ENCODE results near the gene STAM.
"Not testable (repeated sequence)": the region's sequence is repeated elsewhere in the genome, so short reads cannot be mapped to it uniquely, and the experiment has no call there.

STAM gene

GRCh38 chr10:17643755-17644484 lies at the start of gene STAM:
Gene STAM (plus strand): TSS chr10:17644151. CDS start chr10:17644340, 189 bp downstream.
- DNase-seq = peak; percentile 88

DNA sequence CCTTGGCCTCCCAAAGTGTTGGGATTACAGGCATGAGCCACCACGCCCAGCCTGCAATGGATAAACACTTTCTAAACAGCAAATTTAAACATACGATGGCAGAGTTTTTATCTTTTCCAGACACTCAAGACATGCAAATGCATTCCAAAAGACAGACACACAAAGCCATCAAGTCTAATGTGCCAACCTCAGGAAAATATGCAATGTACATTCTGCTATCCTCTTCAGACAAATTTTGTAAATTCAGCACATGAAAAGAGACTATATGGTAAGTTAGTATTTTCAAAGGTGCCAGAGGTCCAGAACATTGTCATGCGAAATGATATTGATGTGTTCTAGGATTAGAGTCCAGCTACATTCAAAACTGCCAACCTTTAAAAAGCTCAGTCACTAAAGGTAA lies 46.6 kb upstream of the STAM start:
- no peak for DNase-seq

DNA sequence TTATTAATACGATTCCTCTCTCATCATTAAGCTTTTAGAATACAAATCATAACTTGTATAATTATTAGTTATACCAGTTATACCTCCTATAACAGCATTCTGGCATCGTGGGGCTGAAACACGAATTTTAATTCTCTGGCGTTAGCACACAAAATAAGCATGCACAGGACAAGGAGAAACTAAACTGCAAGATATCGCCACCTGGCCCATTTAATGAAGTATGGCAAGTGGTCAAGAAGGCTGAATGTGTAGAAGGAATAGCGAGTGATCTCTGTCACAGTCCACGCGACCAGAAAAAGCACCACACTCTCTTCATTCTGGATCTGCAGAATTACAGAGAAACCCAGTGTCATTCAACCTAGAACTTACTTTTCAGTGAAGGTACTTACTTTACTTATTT lies 44.9 kb upstream of the STAM start:
- no peak for DNase-seq

DNA sequence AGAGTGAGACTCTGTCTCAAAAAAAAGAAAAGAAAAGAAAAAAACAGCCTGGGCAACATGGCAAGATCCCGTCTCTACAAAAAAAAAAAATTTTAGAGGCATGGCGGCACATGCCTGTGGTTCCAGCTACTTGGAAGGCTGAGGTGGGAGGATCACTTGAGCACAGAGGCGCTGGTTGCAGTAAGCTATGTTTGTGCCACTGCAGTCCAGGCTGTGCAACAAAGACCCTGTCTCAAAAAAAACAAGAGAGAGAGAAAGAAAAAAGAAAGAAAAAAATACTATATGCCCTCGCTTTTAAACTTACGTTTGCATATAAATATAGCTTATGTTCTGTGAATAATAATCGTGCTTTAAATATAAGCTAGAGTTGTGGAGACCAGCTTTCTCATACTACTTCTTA lies 38.0 kb upstream of the STAM start:
- DNase-seq = no peak

- no peak for DNase-seq
These were observed 37.4 kb upstream of the STAM start for GRCh38 chr10:17606547-17607040.

DNA sequence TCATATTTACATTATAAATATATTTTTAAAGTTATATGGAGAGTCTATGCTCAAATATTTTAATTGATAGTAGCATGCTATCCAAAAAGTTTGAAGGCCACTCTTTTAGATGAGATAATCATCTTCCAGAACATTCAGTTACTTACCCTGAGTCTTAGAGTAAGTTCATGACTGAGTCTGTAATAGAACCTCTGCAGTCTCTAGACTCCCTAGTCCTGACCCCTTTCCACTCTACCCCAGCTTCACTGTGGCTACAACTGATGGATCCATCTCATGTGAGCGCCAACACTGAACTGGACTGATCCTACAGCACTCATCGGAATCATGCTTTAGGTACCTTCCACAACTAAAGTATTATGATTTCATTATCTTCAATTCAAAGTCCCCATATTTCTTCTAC lies 36.9 kb upstream of the STAM start:
- no peak for DNase-seq

- DNase-seq = no peak
These were observed 36.2 kb upstream of the STAM start for GRCh38 chr10:17607603-17608332.

DNA sequence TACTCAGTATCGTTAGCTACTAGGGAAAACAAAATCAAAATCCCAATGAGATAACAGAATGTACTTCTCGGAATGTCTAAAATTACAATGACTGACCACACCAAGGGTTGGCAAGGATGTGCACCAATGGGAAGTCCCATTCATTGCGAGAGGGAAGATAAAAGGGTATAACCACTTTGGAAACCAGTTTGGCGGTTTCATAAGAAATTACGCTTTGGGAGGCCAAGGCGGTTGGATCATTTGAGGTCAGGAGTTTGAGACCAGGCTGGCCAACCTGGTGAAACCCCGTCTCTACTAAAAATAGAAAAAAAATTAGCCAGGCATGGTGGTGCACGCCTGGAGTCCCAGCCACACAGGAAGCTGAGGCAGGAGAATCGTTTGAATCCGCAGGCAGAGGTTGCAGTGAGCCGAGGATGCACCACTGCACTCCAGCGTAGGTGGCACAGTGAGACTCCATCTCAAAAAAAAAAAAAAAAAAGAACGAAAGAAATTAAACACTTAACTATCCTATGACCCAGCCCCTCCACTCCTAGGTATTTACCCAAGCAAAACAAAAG lies 34.4 kb upstream of the STAM start:
- DNase-seq = no peak

DNA sequence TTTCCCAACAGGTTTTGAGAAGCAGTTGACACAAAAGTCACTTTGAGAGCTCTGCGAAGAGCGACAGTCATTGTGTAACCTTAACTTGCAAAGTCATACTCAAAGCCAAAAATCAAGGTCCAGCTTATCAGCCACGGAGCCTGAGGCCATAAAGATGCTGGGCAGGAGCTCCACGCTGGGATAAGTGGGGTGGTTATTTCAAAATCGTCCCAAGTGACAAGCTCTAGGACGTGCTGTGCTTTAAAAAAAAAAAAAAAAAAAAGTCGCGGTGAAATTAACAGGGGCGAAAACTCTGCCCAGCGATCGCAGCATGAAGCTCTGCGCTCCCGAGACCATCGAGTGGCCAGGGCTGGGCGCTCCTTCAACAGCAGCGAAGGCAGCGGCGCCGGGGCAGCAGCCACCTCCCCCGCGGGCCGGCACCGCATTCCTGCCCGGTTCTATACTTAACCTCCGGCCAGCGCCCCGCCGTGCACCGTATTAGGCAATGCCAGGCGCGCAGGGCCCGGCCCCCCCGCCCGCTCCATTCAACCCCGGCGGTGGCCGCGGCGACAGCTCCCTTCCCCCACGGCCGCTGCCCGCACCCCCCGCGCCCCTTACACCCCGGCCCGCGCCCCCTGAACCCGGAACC lies 27.4 kb upstream of the STAM start:
- peak; percentile 9 for DNase-seq

DNA sequence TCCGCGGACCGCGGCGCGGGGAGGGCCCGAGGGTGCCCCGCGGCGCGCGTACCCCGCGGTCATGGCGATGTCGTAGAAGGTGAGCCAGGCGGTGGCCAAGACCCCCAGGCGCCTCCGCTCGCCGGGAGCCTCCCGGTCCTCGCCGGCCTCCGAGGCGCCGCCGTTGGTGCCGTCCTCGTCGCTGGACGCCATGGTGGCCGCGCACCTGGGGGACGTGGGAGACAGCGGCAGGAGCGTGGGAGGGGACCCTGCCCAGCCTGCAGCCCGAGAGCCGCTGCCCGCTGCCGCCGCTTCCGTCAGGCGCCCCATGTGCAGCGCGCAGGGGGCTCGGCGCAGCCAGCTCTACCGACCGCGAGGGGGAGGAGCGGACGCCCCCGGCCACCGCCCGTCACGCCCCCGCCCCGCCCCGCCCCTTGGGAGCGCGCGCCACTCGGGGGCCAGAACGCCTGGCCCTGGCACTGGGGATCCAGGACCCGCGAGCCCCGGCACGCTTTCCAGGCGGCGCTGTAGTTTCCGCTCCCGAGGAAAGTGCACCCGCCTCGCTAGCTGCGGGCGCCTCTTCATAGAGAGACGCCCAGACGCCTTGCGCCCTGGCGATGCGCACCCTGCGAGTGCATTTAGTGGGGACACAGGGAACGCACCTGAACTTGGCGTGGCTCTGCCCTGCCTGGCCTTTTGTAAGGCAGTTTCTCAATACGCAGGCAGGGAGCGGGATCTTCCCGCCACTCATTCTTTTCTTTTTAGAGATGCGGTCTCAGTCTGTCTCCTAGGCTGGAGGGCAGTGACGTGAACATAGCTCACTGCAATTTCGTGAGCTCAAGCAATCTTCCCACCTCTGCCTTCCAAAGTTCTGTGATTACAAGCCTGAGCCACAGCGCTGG lies 26.7 kb upstream of the STAM start, which contains the start of gene HACD1:
HACD1 (minus strand) TSS at position 344 of the 881 bp plus-strand sequence; CDS start at position 309, 35 bp downstream.
- peak; percentile 14 for DNase-seq

- DNase-seq = no peak
These were observed 21.9 kb upstream of the STAM start for GRCh38 chr10:17622061-17622460.

DNA sequence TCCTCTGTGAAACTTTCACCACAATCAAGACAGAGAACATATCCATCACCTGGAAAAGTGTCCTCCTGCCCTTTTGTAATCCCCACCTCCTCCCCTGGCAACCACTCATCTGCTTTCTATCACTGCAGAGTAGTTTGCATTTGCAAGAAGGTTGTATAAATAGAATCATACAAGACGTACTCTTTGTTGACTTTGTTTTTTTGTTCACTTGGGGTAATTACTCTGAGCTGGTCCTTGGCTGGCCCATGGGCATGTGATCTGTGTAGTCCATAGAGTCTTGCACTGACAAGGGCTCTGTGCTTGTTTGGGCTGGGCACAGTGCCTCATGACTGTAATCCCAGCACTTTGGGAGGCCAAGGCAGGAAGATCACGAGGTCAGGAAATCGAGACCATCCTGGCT lies 19.0 kb upstream of the STAM start:
- DNase-seq = no peak

- no peak for DNase-seq
These were observed 17.3 kb upstream of the STAM start for GRCh38 chr10:17626656-17627055.

- DNase-seq = not testable (repeated sequence)
These were observed 11.4 kb upstream of the STAM start for GRCh38 chr10:17632590-17632989.

GRCh38 chr10:17633353-17633752 lies 10.6 kb upstream of the STAM start:
- no peak for DNase-seq

GRCh38 chr10:17637869-17638268 lies 6.1 kb upstream of the STAM start:
- no peak for DNase-seq

DNA sequence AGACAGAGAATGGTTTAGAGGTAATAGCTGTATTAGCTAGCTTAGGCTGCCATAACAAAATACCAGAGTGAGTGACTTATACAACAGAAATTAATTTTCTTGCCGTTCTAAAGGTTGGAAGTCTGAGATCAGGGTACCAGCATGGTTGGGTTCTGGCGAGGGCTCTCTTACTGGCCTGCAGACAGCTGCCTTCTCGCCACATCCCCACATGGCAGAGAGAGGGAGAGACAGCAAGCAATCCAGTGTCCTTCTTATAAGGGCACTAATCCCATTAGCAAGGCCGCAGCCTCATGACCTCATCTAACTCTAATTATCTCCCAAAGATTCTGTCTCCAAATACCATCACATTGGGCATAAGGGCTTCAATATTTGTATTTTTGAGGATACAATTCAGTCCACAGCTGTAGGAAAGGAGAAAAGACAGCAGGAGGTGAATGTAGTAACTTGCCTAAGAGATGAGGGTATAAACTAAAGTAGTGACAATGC lies 3.6 kb upstream of the STAM start:
- no peak for DNase-seq

DNA sequence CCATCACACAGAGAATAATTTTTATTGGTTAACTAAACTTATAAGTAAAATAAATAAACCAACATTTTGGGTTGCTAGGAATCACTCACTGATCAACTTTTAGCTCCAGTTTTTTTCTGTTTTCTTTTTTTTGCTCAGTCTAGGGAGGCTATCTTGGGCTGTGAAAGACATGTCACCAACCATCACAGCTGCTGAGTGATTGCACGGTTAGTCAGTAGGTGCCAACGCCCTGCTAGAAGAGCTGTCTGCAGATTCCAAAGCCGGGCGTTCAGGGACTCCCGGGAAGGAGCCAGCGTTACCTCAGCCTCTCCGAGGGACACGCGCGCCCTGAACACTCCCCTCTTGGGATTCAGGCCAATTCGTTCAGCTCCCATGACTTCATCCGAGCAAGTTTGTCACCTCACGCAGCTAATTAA lies 604 bp upstream of the STAM start:
- no peak for DNase-seq

DNA sequence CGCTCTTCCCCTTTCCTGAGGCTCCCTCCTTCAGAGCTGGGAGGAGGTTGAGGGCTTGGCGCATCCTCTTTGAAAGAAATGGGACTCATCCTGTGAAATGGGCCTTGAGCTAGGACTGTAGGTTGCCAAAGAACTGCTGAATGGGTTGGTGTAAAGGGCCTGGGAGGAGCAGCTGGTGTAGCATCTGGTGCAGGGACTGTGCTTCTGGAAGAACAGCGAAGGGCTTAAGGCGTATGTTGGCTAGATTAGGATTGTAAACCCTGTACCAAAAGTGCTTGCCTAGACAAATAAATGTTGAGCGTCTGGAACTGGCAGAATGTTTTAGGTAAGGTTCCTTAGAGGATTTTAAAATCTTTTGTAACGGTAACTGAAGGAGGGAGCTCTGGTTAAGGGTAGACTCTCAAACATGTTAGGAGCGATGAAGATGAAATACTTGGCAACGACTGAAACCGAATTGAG lies 563 bp downstream of the STAM start:
- DNase-seq = no peak

DNA sequence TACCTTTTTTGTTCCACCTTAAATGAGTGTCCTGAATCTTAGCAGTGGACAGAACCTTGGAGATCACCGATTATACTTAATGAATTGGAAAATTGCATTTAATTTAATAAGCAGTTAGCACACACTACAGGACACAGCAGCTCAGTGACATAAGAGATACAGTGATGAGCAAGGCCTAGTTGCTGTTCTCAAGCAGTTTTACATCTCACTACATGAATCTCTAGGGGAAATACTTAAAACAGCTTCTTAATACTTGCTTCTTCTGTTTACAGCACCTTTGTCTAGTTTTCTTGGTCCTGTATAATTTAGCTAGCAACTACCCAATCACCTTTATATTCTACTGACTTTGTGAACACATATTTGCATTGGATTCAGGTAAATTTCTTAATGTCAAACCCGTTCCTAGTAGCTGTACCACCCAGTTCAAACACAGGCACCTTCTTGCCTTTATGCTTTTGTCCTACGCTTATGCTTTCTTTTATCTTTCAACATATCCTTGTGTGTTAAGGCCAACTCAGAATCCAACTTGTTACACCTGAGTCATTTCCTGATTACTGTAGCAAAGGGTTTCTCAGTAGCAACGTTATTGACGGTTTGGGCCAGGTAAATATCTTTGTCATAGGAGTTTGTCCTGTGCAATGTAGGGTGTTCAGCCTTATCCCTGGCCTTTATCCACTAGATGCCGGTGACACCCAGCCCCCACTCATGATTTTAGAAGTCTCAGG lies 1.8 kb downstream of the STAM start:
- DNase-seq = no peak

DNA sequence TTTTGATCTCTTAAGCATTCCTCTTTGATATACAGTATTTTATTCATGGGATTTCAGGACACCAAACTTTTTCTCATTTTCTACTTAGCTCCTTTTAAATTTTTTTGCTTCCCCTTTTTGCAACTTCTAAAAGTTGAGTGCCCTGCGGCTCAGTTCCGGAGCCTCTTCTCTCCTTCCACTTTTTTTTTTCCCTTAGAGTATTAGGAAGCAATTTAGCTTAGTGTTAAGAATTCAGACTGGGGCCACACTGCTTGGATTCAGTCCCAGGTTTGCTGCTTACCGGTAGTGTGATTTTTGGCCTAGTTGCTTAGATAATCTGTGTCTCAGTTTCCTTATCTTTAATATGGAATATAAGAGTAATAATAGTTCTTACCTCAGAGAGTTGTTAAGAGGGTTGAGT lies 3.4 kb downstream of the STAM start:
- DNase-seq = no peak
